Body of pancreas (tissue), 4 donors: ENCODE data around the gene ASMTL. TPM values are rescaled to one million over a fixed set of nuclear protein-coding genes. Genes with fewer than 3 reads are reported as not detected.
A peak's percentile ranks its signal among the peaks of the same experiment; 100 is the strongest.

Experiments used
- ATAC-seq: fragments of 150-250 bp; one replicate; pipeline ENCODE4 v1.9.1; 2016
- DNase-seq, 4 donors: peaks; one replicate each; pipeline ENCODE4 v3.0.0-alpha.2; 2019
- H3K27ac ChIP-seq, 4 donors: fragments of 200-600 bp; sonication (generic); 1 replicate in 3 of 4; 2 replicates in 1 of 4; pipeline versions ENCODE4 v1.5.1 to v1.6.1; 2016 to 2019; ENCODE audit warnings: mild to moderate bottlenecking in 1 of 4, mixed read lengths in 1 of 4, moderate library complexity in 1 of 4
- H3K27me3 ChIP-seq, 2 donors: fragments of 200-600 bp; sonication (generic); one replicate each; pipeline ENCODE4 v1.6.0; 2016; ENCODE audit warnings: mild to moderate bottlenecking in 1 of 2
- H3K36me3 ChIP-seq, 2 donors: fragments of 200-600 bp; sonication (generic); replicated peaks in 1 of 2; 2 replicates each; pipeline ENCODE4 v1.5.1; 2016; ENCODE audit warnings: low read depth in 2 of 2; ENCODE audit not compliant: insufficient read depth in 1 of 2
- H3K4me1 ChIP-seq: fragments of 200-600 bp; sonication (generic); one replicate; pipeline ENCODE4 v1.6.0; 2016
- H3K4me3 ChIP-seq, 2 donors: fragments of 200-600 bp; sonication (generic); 1 replicate in 1 of 2; 2 replicates in 1 of 2; pipeline ENCODE4 v1.5.1; 2016 to 2019
- H3K9me3 ChIP-seq, 3 donors: fragments of 200-600 bp; sonication (generic); 1 replicate in 2 of 3; 2 replicates in 1 of 3; pipeline ENCODE4 v1.5.1; 2016
- CTCF ChIP-seq, 7 experiments: fragments of 450-650 bp in 4 of 7; fragments of 200-600 bp in 3 of 7; sonication (generic) in 3 of 7; IDR thresholded peaks; one replicate each; pipeline ENCODE4 v1.5.1; 2016 to 2019; ENCODE audit warnings: antibody characterized with exemption in 7 of 7
- POLR2A ChIP-seq, 3 donors: fragments of 450-650 bp; IDR thresholded peaks; one replicate each; pipeline ENCODE4 v1.6.1; 2016; ENCODE audit warnings: antibody characterized with exemption in 3 of 3, mild to moderate bottlenecking in 2 of 3
- WGBS, 2 donors: methylation state at CpG; one replicate each; pipeline ENCODE4 v1.1.5; 2017; 5-methylcytosine and 5-hydroxymethylcytosine counted together
- intact Hi-C: fragments of 100-400 bp; cut with DNase I; formaldehyde crosslinking; loops from one replicate; pipeline ENCODE4 v1.15.1; 2023
- total RNA-seq, 2 donors: library from RNA; depleted of rRNA; stranded (reverse); fragments of >200 nt; gene quantifications; one replicate each; pipeline ENCODE4 v1.1.0, GENCODE V29; 2016

Gene ASMTL
- total RNA-seq, 2 donors from 2014 or later: 16.5 to 18.9 TPM

- no peak for DNase-seq
- 99 to 100% methylated on average over 1 to 4 of the region's 4 CpGs for WGBS, 2 donors
Measured at GRCh38 chrX:1422135-1422465, 30.6 kb downstream of the ASMTL start.

GRCh38 chrX:1421433-1422134 lies 31.1 kb downstream of the ASMTL start:
- H3K9me3 ChIP-seq: no peaks in the 10 kb centered on the region
- DNase-seq (no peak), ATAC-seq (no peak)
- no peak overlapping the region for H3K4me3 ChIP-seq
- intact Hi-C loops: no loop called here
- TF ChIP-seq CTCF (IDR thresholded peaks at IDR 0.05): no peak
- TF ChIP-seq POLR2A (IDR thresholded peaks at IDR 0.05): no peak
- no peaks in the 10 kb centered on the region for H3K27me3 ChIP-seq
- no peaks in the 10 kb centered on the region for H3K4me1 ChIP-seq
- H3K36me3 ChIP-seq: peaks cover 3 to 4% of the 10 kb centered on the region in 2 donors
- 96% methylated on average over 17 to 19 of the region's 19 CpGs for WGBS, 2 donors
- H3K27ac ChIP-seq: no peak overlapping the region

More at GRCh38 chrX:1422135-1422465, 30.6 kb downstream of the ASMTL start:
- Histone ChIP-seq H3K27me3 (no peaks in the 10 kb centered on the region), H3K9me3 (no peaks in the 10 kb centered on the region), H3K36me3 (peaks cover 3 to 4% of the 10 kb centered on the region in 2 donors), H3K4me3 (no peak overlapping the region), H3K4me1 (no peaks in the 10 kb centered on the region), H3K27ac (no peak overlapping the region)
- TF ChIP-seq POLR2A (IDR thresholded peaks at IDR 0.05): no peak
- no peak for TF ChIP-seq CTCF (IDR thresholded peaks at IDR 0.05)
- intact Hi-C loops: no loop called here
- ATAC-seq: no peak

GRCh38 chrX:1420371-1420770 lies 32.3 kb downstream of the ASMTL start:
- ATAC-seq: no peak
- H3K27ac ChIP-seq: no peak overlapping the region
- no peak overlapping the region for H3K4me3 ChIP-seq
- no peaks in the 10 kb centered on the region for H3K27me3 ChIP-seq
- peaks cover 4 to 7% of the 10 kb centered on the region in 2 donors for H3K36me3 ChIP-seq
- H3K4me1 ChIP-seq: no peaks in the 10 kb centered on the region
- no peak for TF ChIP-seq POLR2A (IDR thresholded peaks at IDR 0.05)
- TF ChIP-seq CTCF (IDR thresholded peaks at IDR 0.05): no peak
- 57 to 62% methylated on average over 10 to 14 of the region's 14 CpGs for WGBS, 2 donors
- intact Hi-C loops: no loop called here
- peak in 1 of 4 donors; percentile 9 for DNase-seq
- no peaks in the 10 kb centered on the region for H3K9me3 ChIP-seq

- intact Hi-C loops: no loop called here
- H3K36me3 ChIP-seq: peaks cover 4 to 7% of the 10 kb centered on the region in 2 donors
- 84% methylated on average over 12 to 18 of the region's 19 CpGs for WGBS, 2 donors
- H3K27ac ChIP-seq: no peak overlapping the region
- no peaks in the 10 kb centered on the region for H3K9me3 ChIP-seq
- ATAC-seq (no peak), DNase-seq (peak in 1 of 4 donors; percentile 10)
- no peaks in the 10 kb centered on the region for H3K27me3 ChIP-seq
- no peaks in the 10 kb centered on the region for H3K4me1 ChIP-seq
- no peak overlapping the region for H3K4me3 ChIP-seq
- no peak for TF ChIP-seq POLR2A (IDR thresholded peaks at IDR 0.05)
- TF ChIP-seq CTCF (IDR thresholded peaks at IDR 0.05): no peak
Measured at GRCh38 chrX:1419545-1420355, 33.0 kb downstream of the ASMTL start.
